A673 (cell line): ENCODE measurements around the gene HOXD8. TPM values are rescaled to one million over a fixed set of nuclear protein-coding genes. Genes with fewer than 3 reads are reported as not detected.

Experiments
- BruUV-seq: library from RNA; stranded (reverse); fragments of 400-500 nt; replicated peaks from 2 replicates; lab custom pipeline; 2021; lab: Mats Ljungman, UMichigan
- CTCF ChIA-PET: fragments of 300-600 bp; sonication (Branson Sonifier 250); formaldehyde crosslinking; loops from one replicate; lab custom pipeline; 2022; ENCODE audit warnings: antibody characterized with exemption; lab: Charles Lee
- POLR2A ChIA-PET: fragments of 300-600 bp; sonication (Branson Sonifier 250); formaldehyde crosslinking; loops from one replicate; lab custom pipeline; 2022; ENCODE audit warnings: antibody characterized with exemption; ENCODE audit not compliant: low non-redundant PET; lab: Charles Lee
- DNase-seq: peaks from one replicate; pipeline ENCODE4 v3.0.0-alpha.2; 2015; ENCODE audit warnings: low spot score
- H3K27ac ChIP-seq: fragments of 200-600 bp; sonication (generic); 2 replicates; pipeline ENCODE4 v1.5.1; 2016; ENCODE audit warnings: mixed run types, low read depth, mild to moderate bottlenecking, mixed read lengths, antibody characterized with exemption, low read length; ENCODE audit not compliant: poor library complexity, severe bottlenecking
- H3K27me3 ChIP-seq: fragments of 200-600 bp; sonication (generic); replicated peaks from 2 replicates; pipeline ENCODE4 v1.6.1; 2017; ENCODE audit warnings: mixed run types, low read depth, mild to moderate bottlenecking, mixed read lengths, antibody characterized with exemption, low read length; ENCODE audit not compliant: insufficient read depth, poor library complexity
- H3K36me3 ChIP-seq: fragments of 200-600 bp; sonication (generic); 2 replicates; pipeline ENCODE4 v1.6.1; 2016; ENCODE audit warnings: mixed run types, mild to moderate bottlenecking, mixed read lengths, antibody characterized with exemption, low read length; ENCODE audit not compliant: insufficient read depth, poor library complexity, severe bottlenecking
- H3K4me1 ChIP-seq: fragments of 200-600 bp; sonication (generic); 2 replicates; pipeline ENCODE4 v1.6.1; 2017; ENCODE audit warnings: mixed run types, mild to moderate bottlenecking, mixed read lengths, antibody characterized with exemption, low read length; ENCODE audit not compliant: insufficient read depth, poor library complexity, severe bottlenecking
- H3K4me3 ChIP-seq: fragments of 200-600 bp; sonication (generic); 2 replicates; pipeline ENCODE4 v1.5.1; 2016; ENCODE audit warnings: low read depth, mixed run types, mild to moderate bottlenecking, mixed read lengths, low read length; ENCODE audit not compliant: poor library complexity, severe bottlenecking
- H3K9me3 ChIP-seq: fragments of 200-600 bp; sonication (generic); 2 replicates; pipeline ENCODE4 v1.6.1; 2016; ENCODE audit warnings: mixed run types, low read depth, mild to moderate bottlenecking, mixed read lengths, antibody characterized with exemption, low read length; ENCODE audit not compliant: poor library complexity, severe bottlenecking
- EZH2 ChIP-seq: fragments of 200-600 bp; sonication (generic); IDR thresholded peaks from 2 replicates; pipeline ENCODE4 v1.6.1; 2017; ENCODE audit warnings: borderline replicate concordance, low read depth, mild to moderate bottlenecking, mixed read lengths, antibody characterized with exemption, low read length; ENCODE audit not compliant: poor library complexity, severe bottlenecking
- intact Hi-C: fragments of 100-400 bp; cut with micrococcal nuclease; formaldehyde crosslinking; loops from one replicate; pipeline ENCODE4 v1.10.0; 2022; ENCODE audit not compliant: unreplicated experiment
- total RNA-seq: library from RNA; stranded (reverse); gene quantifications from 2 replicates; pipeline ENCODE4 v1.2.3, GENCODE V29; 2021
- TF ChIP-seq, protein P1 (sequence below): fragments of 300-800, 200-600 bp; sonication (generic); conservative IDR thresholded peaks from 2 replicates; pipeline ENCODE4 v1.5.1; 2017; ENCODE audit warnings: low read depth, mild to moderate bottlenecking, antibody characterized with exemption, low read length, moderate library complexity, mixed read lengths

HOXD8 gene
- total RNA-seq, 1 experiment from 2014 or later = 56.8 TPM

GRCh38 chr2:176149481-176149938 lies 20.0 kb downstream of the HOXD8 start:
- TF ChIP-seq EZH2 = no peak
- TF ChIP-seq, protein P1, sequence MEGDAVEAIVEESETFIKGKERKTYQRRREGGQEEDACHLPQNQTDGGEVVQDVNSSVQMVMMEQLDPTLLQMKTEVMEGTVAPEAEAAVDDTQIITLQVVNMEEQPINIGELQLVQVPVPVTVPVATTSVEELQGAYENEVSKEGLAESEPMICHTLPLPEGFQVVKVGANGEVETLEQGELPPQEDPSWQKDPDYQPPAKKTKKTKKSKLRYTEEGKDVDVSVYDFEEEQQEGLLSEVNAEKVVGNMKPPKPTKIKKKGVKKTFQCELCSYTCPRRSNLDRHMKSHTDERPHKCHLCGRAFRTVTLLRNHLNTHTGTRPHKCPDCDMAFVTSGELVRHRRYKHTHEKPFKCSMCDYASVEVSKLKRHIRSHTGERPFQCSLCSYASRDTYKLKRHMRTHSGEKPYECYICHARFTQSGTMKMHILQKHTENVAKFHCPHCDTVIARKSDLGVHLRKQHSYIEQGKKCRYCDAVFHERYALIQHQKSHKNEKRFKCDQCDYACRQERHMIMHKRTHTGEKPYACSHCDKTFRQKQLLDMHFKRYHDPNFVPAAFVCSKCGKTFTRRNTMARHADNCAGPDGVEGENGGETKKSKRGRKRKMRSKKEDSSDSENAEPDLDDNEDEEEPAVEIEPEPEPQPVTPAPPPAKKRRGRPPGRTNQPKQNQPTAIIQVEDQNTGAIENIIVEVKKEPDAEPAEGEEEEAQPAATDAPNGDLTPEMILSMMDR = no peak
- H3K9me3 ChIP-seq = no peaks in the 10 kb centered on the region
- H3K27ac ChIP-seq = no peak overlapping the region
- no peaks in the 10 kb centered on the region for H3K27me3 ChIP-seq
- H3K4me3 ChIP-seq = no peak overlapping the region
- POLR2A ChIA-PET = no interaction called here
- no peak for DNase-seq
- peaks cover 94% of the 10 kb centered on the region for H3K36me3 ChIP-seq
- intact Hi-C loops = no loop called here
- CTCF ChIA-PET = no interaction called here
- no TSS peak for BruUV-seq
- peaks cover 30% of the 10 kb centered on the region for H3K4me1 ChIP-seq

GRCh38 chr2:176149939-176150583 lies 20.6 kb downstream of the HOXD8 start:
- Histone ChIP-seq H3K27ac (no peak overlapping the region), H3K4me3 (no peak overlapping the region), H3K27me3 (no peaks in the 10 kb centered on the region), H3K4me1 (peaks cover 25% of the 10 kb centered on the region), H3K9me3 (no peaks in the 10 kb centered on the region), H3K36me3 (peaks cover 94% of the 10 kb centered on the region)
- no peak for DNase-seq
- ChIA-PET CTCF (no interaction called here), POLR2A (no interaction called here)
- intact Hi-C loops = no loop called here
- TF ChIP-seq EZH2 = no peak
- TF ChIP-seq, protein P1 = no peak
- BruUV-seq = no TSS peak

- Histone ChIP-seq H3K4me1 (peaks cover 18% of the 10 kb centered on the region), H3K27ac (no peak overlapping the region), H3K9me3 (no peaks in the 10 kb centered on the region), H3K36me3 (peaks cover 97% of the 10 kb centered on the region), H3K27me3 (no peaks in the 10 kb centered on the region), H3K4me3 (no peak overlapping the region)
- POLR2A ChIA-PET = no interaction called here
- CTCF ChIA-PET = no interaction called here
- no peak for DNase-seq
- intact Hi-C loops = no loop called here
- no TSS peak for BruUV-seq
- TF ChIP-seq, protein P1 = no peak
- TF ChIP-seq EZH2 = no peak
Measured at GRCh38 chr2:176150584-176151441, 21.3 kb downstream of the HOXD8 start.
